GM12878 (cell line): ENCODE measurements around the gene GIMAP8. TPM values are rescaled to one million over a fixed set of nuclear protein-coding genes. Genes with fewer than 3 reads are reported as not detected.
A peak's percentile ranks its signal among the peaks of the same experiment; 100 is the strongest.

Experiments
- ATAC-seq: fragments of 200-7000 bp; cut with Tn5 transposase; 3 replicates; pipeline ENCODE4 v1.9.1; 2020; ENCODE audit warnings: mild to moderate bottlenecking, moderate library complexity
- BruUV-seq: library from RNA; stranded (reverse); fragments of 400-500 nt; replicated peaks from 2 replicates; lab custom pipeline; 2021; lab: Mats Ljungman, UMichigan
- CTCF ChIA-PET: fragments of 300-600 bp; sonication (Branson Sonifier 250); formaldehyde crosslinking; extraction: SDS; loops from one replicate; lab custom pipeline; 2021; ENCODE audit warnings: inconsistent platforms; lab: Yijun Ruan, JAX
- POLR2A ChIA-PET: fragments of 350-600 bp; formaldehyde crosslinking; extraction: SDS; loops from one replicate; lab custom pipeline; 2021; ENCODE audit warnings: inconsistent platforms; lab: Charles Lee
- RAD21 ChIA-PET: fragments of 300-600 bp; sonication (Branson Sonifier 250); formaldehyde crosslinking; loops from one replicate; lab custom pipeline; 2023; ENCODE audit warnings: antibody characterized with exemption; ENCODE audit not compliant: unreplicated experiment; lab: Charles Lee
- SMC1A ChIA-PET: fragments of 300-600 bp; sonication (Branson Sonifier 250); formaldehyde crosslinking; loops from one replicate; lab custom pipeline; 2023; ENCODE audit not compliant: unreplicated experiment, uncharacterized antibody; lab: Charles Lee
- DNase-seq: peaks from one replicate; pipeline ENCODE4 v3.0.0-alpha.2; 2011; ENCODE audit warnings: low read depth, low spot score
- FAIRE-seq: peaks from 3 replicates; lab custom pipeline; 2011; peaks lifted over from hg19 to GRCh38; lab: Jason Lieb, UNC
- H2AFZ ChIP-seq: 2 replicates; pipeline ENCODE4 v1.6.0; 2011; ENCODE audit warnings: low read depth, low read length, control low read depth; ENCODE audit not compliant: control insufficient read depth
- H3K27ac ChIP-seq: 2 replicates; pipeline ENCODE4 v1.5.1; 2011; ENCODE audit warnings: control low read depth; ENCODE audit not compliant: control insufficient read depth, insufficient read depth
- H3K27me3 ChIP-seq, 2 experiments: replicated peaks in 1 of 2; 2 replicates each; pipeline versions ENCODE4 v1.6.0 to v1.6.1; 2011; ENCODE audit warnings: low read length in 1 of 2; ENCODE audit not compliant: control insufficient read depth in 2 of 2, insufficient read depth in 2 of 2
- H3K36me3 ChIP-seq, 2 experiments: 2 replicates each; pipeline ENCODE4 v1.5.1; 2011; ENCODE audit warnings: low read length in 1 of 2; ENCODE audit not compliant: control insufficient read depth in 2 of 2, insufficient read depth in 2 of 2
- H3K4me1 ChIP-seq: 2 replicates; pipeline ENCODE4 v1.6.1; 2011; ENCODE audit warnings: mild to moderate bottlenecking, low read length, moderate library complexity, mixed read lengths; ENCODE audit not compliant: control insufficient read depth, insufficient read depth
- H3K4me2 ChIP-seq: 2 replicates; pipeline ENCODE4 v1.6.0; 2011; ENCODE audit warnings: control low read depth; ENCODE audit not compliant: control insufficient read depth, insufficient read depth
- H3K4me3 ChIP-seq: fragments of 200-600 bp; sonication (generic); 2 replicates; pipeline ENCODE4 v1.5.1; 2016
- H3K79me2 ChIP-seq: 2 replicates; pipeline ENCODE4 v1.6.0; 2011; ENCODE audit warnings: low read length; ENCODE audit not compliant: control insufficient read depth, insufficient read depth
- H3K9ac ChIP-seq: 2 replicates; pipeline ENCODE4 v1.8.0; 2011; ENCODE audit warnings: low read length, control low read depth, mixed read lengths; ENCODE audit not compliant: control insufficient read depth, insufficient read depth
- H3K9me3 ChIP-seq: replicated peaks from 3 replicates; pipeline ENCODE4 v1.5.1; 2011; ENCODE audit warnings: mild to moderate bottlenecking, low read length; ENCODE audit not compliant: control insufficient read depth, insufficient read depth
- H4K20me1 ChIP-seq: 2 replicates; pipeline ENCODE4 v1.6.0; 2011; ENCODE audit not compliant: control insufficient read depth, insufficient read depth
- BACH1 ChIP-seq: fragments of 450-650 bp; IDR thresholded peaks from 2 replicates; pipeline ENCODE4 v1.6.1; 2017; ENCODE audit warnings: mild to moderate bottlenecking, borderline replicate concordance
- CHD1 ChIP-seq: IDR thresholded peaks from 2 replicates; pipeline ENCODE4 v1.6.1; 2012; ENCODE audit warnings: low read depth, low read length, improper control_type of control experiment
- DPF2 ChIP-seq: fragments of 450-650 bp; IDR thresholded peaks from 2 replicates; pipeline ENCODE4 v1.6.1; 2017; ENCODE audit warnings: mild to moderate bottlenecking
- EZH2 ChIP-seq: IDR thresholded peaks from 2 replicates; pipeline ENCODE4 v1.6.1; 2012; ENCODE audit warnings: low read depth, mild to moderate bottlenecking, control low read depth, inconsistent platforms, low read length, borderline replicate concordance; ENCODE audit not compliant: control insufficient read depth
- IKZF2 ChIP-seq, 2 experiments: fragments of 450-650 bp; IDR thresholded peaks; 2 replicates each; pipeline ENCODE4 v1.6.1; 2017; ENCODE audit warnings: mild to moderate bottlenecking in 2 of 2, moderate library complexity in 2 of 2
- IRF4 ChIP-seq: IDR thresholded peaks from 2 replicates; pipeline ENCODE4 v1.6.1; 2011; ENCODE audit warnings: low read depth, low read length
- NFYA ChIP-seq: IDR thresholded peaks from 2 replicates; pipeline ENCODE4 v1.6.1; 2011; ENCODE audit warnings: low read depth, mild to moderate bottlenecking, low read length, improper control_type of control experiment, borderline replicate concordance
- PAX5 ChIP-seq: IDR thresholded peaks from 2 replicates; pipeline ENCODE4 v1.6.1; 2011; ENCODE audit warnings: low read depth, low read length, borderline replicate concordance
- RBBP5 ChIP-seq: fragments of 200-600 bp; sonication (generic); conservative IDR thresholded peaks from 2 replicates; pipeline ENCODE4 v1.6.1; 2016
- RUNX3 ChIP-seq: IDR thresholded peaks from 2 replicates; pipeline ENCODE4 v1.6.1; 2012; ENCODE audit warnings: low read length, inconsistent platforms
- SIN3A ChIP-seq: IDR thresholded peaks from 2 replicates; pipeline ENCODE4 v1.6.1; 2012; ENCODE audit warnings: low read depth, low read length, improper control_type of control experiment
- TARDBP ChIP-seq: IDR thresholded peaks from 2 replicates; pipeline ENCODE4 v1.6.1; 2016; ENCODE audit warnings: borderline replicate concordance
- TCF3 ChIP-seq: IDR thresholded peaks from 2 replicates; pipeline ENCODE4 v1.6.1; 2012; ENCODE audit warnings: low read depth, mild to moderate bottlenecking, low read length, borderline replicate concordance; ENCODE audit not compliant: insufficient read depth
- TCF7 ChIP-seq: IDR thresholded peaks from 2 replicates; pipeline ENCODE4 v1.6.1; 2014; ENCODE audit warnings: antibody characterized with exemption, borderline replicate concordance
- WRNIP1 ChIP-seq: IDR thresholded peaks from 2 replicates; pipeline ENCODE4 v1.6.1; 2011; ENCODE audit warnings: low read depth, low read length, improper control_type of control experiment, borderline replicate concordance
- WGBS: methylation state at CpG from one replicate; pipeline ENCODE4 v1.1.6; 2016; ENCODE audit warnings: low lambda C conversion rate; ENCODE audit not compliant: insufficient replicate concordance, insufficient coverage; ENCODE audit errors: missing lambda C conversion rate; 5-methylcytosine and 5-hydroxymethylcytosine counted together
- in situ Hi-C: fragments of 300-500 bp; cut with MboI; formaldehyde crosslinking; loops from 9 replicates; pipeline ENCODE4 v1.14.3; 2018; ENCODE audit warnings: mixed read lengths
- intact Hi-C: fragments of 100-400 bp; cut with micrococcal nuclease; formaldehyde crosslinking; loops from one replicate; pipeline ENCODE4 v1.14.2; 2022; ENCODE audit not compliant: unreplicated experiment
- polyA plus RNA-seq, 11 experiments: library from polyadenylated mRNA; depleted of rRNA in 4 of 11; unstranded in 6 of 11; stranded (reverse) in 5 of 11; fragments of >200 nt; fragmentation: Nextera tagmentation in 4 of 11; fragmentation: Illumina TruSeq in 1 of 11; extraction: Ambion mirVana in 4 of 11; extraction: Trizol in 1 of 11; gene quantifications; 1 replicate in 1 of 11; 2 replicates in 10 of 11; pipeline versions ENCODE4 v1.2.1 to v1.2.3, GENCODE V29; 2011 to 2016; ENCODE audit warnings: inconsistent platforms in 2 of 11, missing spikeins in 2 of 11, low read depth in 1 of 11
- total RNA-seq, 4 experiments: library from RNA; depleted of rRNA in 3 of 4; stranded (reverse); fragments of >200 nt in 3 of 4; fragmentation: Illumina TruSeq in 1 of 4; extraction: Trizol in 1 of 4; gene quantifications; 2 replicates each; pipeline versions ENCODE4 v1.2.1 to v1.2.3, GENCODE V29; 2013 to 2021
- TF ChIP-seq, protein P1 (sequence below): fragments of 150-350 bp; IDR thresholded peaks from 2 replicates; pipeline ENCODE4 v1.6.1; 2014; ENCODE audit warnings: mild to moderate bottlenecking, low read depth, low read length
- TF ChIP-seq, protein P2 (sequence below): IDR thresholded peaks from 2 replicates; pipeline ENCODE4 v1.6.1; 2012; ENCODE audit warnings: low read length, inconsistent platforms
- TF ChIP-seq, protein P3 (sequence below): fragments of 450-650 bp; IDR thresholded peaks from 2 replicates; pipeline ENCODE4 v1.6.1; 2017; ENCODE audit warnings: mild to moderate bottlenecking, moderate library complexity

GIMAP8 gene
- total and polyA plus RNA-seq, 10 of the 15 experiments (the other 5 are each of a cell fraction or from before 2014, with no cell fraction given) = 0.66 to 9.7 (median 4.7) TPM

DNA sequence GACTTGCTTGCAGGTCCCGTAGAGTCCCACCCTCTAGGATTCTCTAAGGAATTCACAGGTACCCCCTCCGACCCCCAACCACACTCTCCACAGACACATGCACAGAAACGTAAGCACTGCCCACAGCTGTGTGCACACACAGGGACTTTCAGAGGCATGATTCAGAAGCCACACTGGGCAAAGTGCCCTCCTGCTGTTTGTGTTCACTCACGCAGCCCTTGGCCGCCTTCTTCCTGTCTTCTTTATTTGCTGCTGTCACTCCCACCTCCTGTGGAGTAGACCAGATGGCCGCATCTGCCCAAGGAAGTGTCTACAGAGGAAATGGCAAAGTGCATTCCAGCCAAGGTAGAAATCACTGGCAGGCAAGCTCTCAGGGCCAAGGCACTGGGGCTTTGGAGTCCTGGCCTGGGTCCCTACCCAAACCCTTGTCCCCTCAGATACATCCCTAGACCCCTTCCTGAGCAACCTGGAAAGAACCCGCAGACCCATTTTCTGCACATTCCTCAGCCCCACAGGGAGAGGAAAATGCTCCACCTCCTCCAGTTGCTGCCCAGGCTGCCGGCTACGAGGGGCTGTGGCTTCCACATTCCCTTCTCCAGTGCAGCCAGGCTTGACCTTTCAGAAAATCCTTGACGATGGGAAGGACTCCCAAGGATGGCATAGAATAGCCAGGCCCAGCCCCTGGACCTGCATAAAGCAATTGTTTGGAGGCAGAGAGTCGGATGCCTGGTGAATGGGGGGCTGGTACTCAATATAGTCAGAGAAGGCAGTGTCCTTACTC, 21.6 kb upstream of the GIMAP8 start:
- peak overlapping the region; percentile 72 for H3K4me2 ChIP-seq
- ChIA-PET RAD21 (no interaction called here), POLR2A (no interaction called here), CTCF (interaction anchor here (1.7 to 1.8 kb wide), 2 partner anchors 10 to 20 kb away, joined by 3 to 5 read pairs; no protein-coding TSS in a partner anchor), SMC1A (interaction anchor here (0.7 to 1.5 kb wide), 4 partner anchors 7 to 76 kb away, joined by 3 to 4 read pairs (median 3); no protein-coding TSS in a partner anchor)
- BruUV-seq = no TSS peak
- WGBS = 23% methylated on average over 11 of the region's 11 CpGs
- no peaks in the 10 kb centered on the region for H3K27me3 ChIP-seq
- peaks cover 11% of the 10 kb centered on the region for H3K79me2 ChIP-seq
- ATAC-seq (peak; percentile 79), FAIRE-seq (no peak), DNase-seq (peak; percentile 61)
- H2AFZ ChIP-seq = peak overlapping the region; percentile 65
- no peak overlapping the region for H3K4me3 ChIP-seq
- intact Hi-C loops = no loop called here
- H3K27ac ChIP-seq = no peak overlapping the region
- no peaks in the 10 kb centered on the region for H3K36me3 ChIP-seq
- peak overlapping the region; percentile 4; the same call in 1 of the 2 replicates for H3K9ac ChIP-seq
- no peaks in the 10 kb centered on the region for H4K20me1 ChIP-seq
- H3K9me3 ChIP-seq = no peaks in the 10 kb centered on the region
- peaks cover 18% of the 10 kb centered on the region for H3K4me1 ChIP-seq
- in situ Hi-C loops = no loop called here
- TF ChIP-seq, protein P1, sequence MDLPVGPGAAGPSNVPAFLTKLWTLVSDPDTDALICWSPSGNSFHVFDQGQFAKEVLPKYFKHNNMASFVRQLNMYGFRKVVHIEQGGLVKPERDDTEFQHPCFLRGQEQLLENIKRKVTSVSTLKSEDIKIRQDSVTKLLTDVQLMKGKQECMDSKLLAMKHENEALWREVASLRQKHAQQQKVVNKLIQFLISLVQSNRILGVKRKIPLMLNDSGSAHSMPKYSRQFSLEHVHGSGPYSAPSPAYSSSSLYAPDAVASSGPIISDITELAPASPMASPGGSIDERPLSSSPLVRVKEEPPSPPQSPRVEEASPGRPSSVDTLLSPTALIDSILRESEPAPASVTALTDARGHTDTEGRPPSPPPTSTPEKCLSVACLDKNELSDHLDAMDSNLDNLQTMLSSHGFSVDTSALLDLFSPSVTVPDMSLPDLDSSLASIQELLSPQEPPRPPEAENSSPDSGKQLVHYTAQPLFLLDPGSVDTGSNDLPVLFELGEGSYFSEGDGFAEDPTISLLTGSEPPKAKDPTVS = no peak
- TF ChIP-seq PAX5 (peak; percentile 60; the same call in 1 of the 2 replicates), WRNIP1 (no peak), CHD1 (no peak), TCF7 (no peak), SIN3A (no peak), RBBP5 (no peak), IKZF2 (IDR thresholded peaks at IDR 0.05) (peak; percentile 53 to 56; a peak in 2 of 4 replicates), TARDBP (no peak), TCF3 (peak; percentile 67; the same call in 1 of the 2 replicates), RUNX3 (peak; percentile 38; the same call in 1 of the 2 replicates), DPF2 (peak; percentile 33; the same call in 1 of the 2 replicates), IRF4 (no peak), BACH1 (no peak), NFYA (no peak), EZH2 (no peak)
- TF ChIP-seq, protein P2, sequence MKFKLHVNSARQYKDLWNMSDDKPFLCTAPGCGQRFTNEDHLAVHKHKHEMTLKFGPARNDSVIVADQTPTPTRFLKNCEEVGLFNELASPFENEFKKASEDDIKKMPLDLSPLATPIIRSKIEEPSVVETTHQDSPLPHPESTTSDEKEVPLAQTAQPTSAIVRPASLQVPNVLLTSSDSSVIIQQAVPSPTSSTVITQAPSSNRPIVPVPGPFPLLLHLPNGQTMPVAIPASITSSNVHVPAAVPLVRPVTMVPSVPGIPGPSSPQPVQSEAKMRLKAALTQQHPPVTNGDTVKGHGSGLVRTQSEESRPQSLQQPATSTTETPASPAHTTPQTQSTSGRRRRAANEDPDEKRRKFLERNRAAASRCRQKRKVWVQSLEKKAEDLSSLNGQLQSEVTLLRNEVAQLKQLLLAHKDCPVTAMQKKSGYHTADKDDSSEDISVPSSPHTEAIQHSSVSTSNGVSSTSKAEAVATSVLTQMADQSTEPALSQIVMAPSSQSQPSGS = no peak
- TF ChIP-seq, protein P3, sequence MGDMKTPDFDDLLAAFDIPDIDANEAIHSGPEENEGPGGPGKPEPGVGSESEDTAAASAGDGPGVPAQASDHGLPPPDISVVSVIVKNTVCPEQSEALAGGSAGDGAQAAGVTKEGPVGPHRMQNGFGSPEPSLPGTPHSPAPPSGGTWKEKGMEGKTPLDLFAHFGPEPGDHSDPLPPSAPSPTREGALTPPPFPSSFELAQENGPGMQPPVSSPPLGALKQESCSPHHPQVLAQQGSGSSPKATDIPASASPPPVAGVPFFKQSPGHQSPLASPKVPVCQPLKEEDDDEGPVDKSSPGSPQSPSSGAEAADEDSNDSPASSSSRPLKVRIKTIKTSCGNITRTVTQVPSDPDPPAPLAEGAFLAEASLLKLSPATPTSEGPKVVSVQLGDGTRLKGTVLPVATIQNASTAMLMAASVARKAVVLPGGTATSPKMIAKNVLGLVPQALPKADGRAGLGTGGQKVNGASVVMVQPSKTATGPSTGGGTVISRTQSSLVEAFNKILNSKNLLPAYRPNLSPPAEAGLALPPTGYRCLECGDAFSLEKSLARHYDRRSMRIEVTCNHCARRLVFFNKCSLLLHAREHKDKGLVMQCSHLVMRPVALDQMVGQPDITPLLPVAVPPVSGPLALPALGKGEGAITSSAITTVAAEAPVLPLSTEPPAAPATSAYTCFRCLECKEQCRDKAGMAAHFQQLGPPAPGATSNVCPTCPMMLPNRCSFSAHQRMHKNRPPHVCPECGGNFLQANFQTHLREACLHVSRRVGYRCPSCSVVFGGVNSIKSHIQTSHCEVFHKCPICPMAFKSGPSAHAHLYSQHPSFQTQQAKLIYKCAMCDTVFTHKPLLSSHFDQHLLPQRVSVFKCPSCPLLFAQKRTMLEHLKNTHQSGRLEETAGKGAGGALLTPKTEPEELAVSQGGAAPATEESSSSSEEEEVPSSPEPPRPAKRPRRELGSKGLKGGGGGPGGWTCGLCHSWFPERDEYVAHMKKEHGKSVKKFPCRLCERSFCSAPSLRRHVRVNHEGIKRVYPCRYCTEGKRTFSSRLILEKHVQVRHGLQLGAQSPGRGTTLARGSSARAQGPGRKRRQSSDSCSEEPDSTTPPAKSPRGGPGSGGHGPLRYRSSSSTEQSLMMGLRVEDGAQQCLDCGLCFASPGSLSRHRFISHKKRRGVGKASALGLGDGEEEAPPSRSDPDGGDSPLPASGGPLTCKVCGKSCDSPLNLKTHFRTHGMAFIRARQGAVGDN = peak; percentile 80
